ENCODE results near the gene DTNB. TPM values are rescaled to one million over a fixed set of nuclear protein-coding genes. Genes with fewer than 3 reads are reported as not detected.
A peak's percentile ranks its signal among the peaks of the same experiment; 100 is the strongest.

Gene DTNB
- total and polyA plus RNA-seq, 2 of the 4 experiments (the other 2 are of a cell fraction): 3.8 to 5.3 TPM

DNA sequence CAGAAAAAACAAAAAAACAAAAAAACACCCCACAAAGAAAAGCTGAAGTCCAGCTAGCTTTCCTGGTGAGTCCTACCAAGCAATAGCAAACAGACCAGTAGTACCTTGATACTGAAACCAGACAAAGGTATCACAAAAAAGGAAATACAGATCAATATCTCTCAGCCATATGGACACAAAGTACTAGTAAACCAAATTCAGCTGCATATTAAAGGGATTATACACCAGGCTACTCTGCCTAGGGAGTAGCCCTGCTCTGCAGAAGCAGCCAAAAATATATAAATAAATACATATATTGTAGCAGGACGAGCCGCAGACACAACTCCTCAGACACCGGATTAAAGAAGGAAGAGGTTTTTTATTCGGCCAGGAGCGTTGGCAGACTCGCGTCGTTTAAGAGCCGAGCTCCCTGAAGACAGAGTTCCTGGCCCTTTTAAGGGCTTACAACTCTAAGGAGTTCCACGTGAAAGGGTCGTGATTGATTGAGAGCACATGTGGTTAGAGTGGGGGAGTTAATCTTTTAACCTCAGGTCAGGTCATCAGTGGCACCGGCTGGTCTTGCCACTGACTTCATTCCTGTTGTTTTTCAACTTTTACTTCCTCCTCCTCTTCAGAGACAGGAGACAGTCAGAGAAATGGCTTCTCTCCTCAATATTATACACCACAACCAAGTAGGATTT lies 38.4 kb upstream of the DTNB start:
- H2BK120ac ChIP-seq (ENCODE audit: low read depth, low read length): no peak overlapping the region
- H2BK5ac ChIP-seq (ENCODE audit: low read depth, low read length, poor library complexity, severe bottlenecking): no peak overlapping the region
- H3K36me3 ChIP-seq (ENCODE audit: control insufficient read depth, insufficient read depth, low read length): no peaks in the 10 kb centered on the region
- dilution Hi-C loops (cut with HindIII; ENCODE audit: low sequenced_read_pairs, unreplicated experiment): no loop called here
- no peak overlapping the region for H4K8ac ChIP-seq (ENCODE audit: low read depth in 2 of 2, low read length in 2 of 2)
- no peak overlapping the region for H2AK5ac ChIP-seq (ENCODE audit: low read depth, low read length)
- WGBS, 2 experiments (ENCODE audit: extremely low coverage in 2 of 2, insufficient read length in 1 of 2): no CpG with 5 or more reads among the region's 12 CpGs
- H2BK15ac ChIP-seq (ENCODE audit: low read depth, low read length): no peak overlapping the region
- H4K91ac ChIP-seq (ENCODE audit: insufficient read depth, low read depth, low read length): no peak overlapping the region
- no peaks in the 10 kb centered on the region for H3K4me1 ChIP-seq (ENCODE audit: control insufficient read depth, insufficient read depth, low read length)
- BruUV-seq (replicated peaks): no TSS peak
- H3K23ac ChIP-seq (ENCODE audit: low read depth, low read length): no peak overlapping the region
- H2AK9ac ChIP-seq (replicated peaks; ENCODE audit: low read depth, low read length, poor library complexity): no peak overlapping the region
- ATAC-seq (ENCODE audit: low read depth) (no peak), DNase-seq (no peak)
- H3K9me3 ChIP-seq (ENCODE audit: control insufficient read depth, insufficient read depth, low read length): peaks cover 2% of the 10 kb centered on the region; the same call in 1 of the 2 replicates
- no peak overlapping the region for H3K4me3 ChIP-seq (ENCODE audit: insufficient read depth, low read depth, low read length)
- no peak overlapping the region for H3K27ac ChIP-seq (ENCODE audit: insufficient read depth, low read length)
- H3K4ac ChIP-seq (ENCODE audit: low read depth, low read length): no peak overlapping the region
- in situ Hi-C loops (cut with MboI; ENCODE audit: low sequenced_read_pairs): no loop called here
- intact Hi-C loops (cut with micrococcal nuclease): no loop called here
- no peak overlapping the region for H3K18ac ChIP-seq (ENCODE audit: low read depth, low read length)
- H3K9ac ChIP-seq (ENCODE audit: low read depth, low read length): no peak overlapping the region
- H3K27me3 ChIP-seq (ENCODE audit: control insufficient read depth, insufficient read depth, low read length): peaks cover 15% of the 10 kb centered on the region
- peak overlapping the region; percentile 56 for H2AFZ ChIP-seq (replicated peaks; ENCODE audit: low read length, poor library complexity)
- no peak overlapping the region for H2BK20ac ChIP-seq (ENCODE audit: low read depth, low read length)
- H4K20me1 ChIP-seq (ENCODE audit: insufficient read depth, low read length): no peaks in the 10 kb centered on the region
- ChIA-PET CTCF (interaction anchor here (0.9 to 1.5 kb wide), 3 partner anchors 9 to 104 kb away, joined by 3 read pairs; no protein-coding TSS in a partner anchor), POLR2A (ENCODE audit: unreplicated experiment) (no interaction called here)
- no peak overlapping the region for H3K14ac ChIP-seq (replicated peaks; ENCODE audit: low read depth, low read length)
- no peaks in the 10 kb centered on the region for H3K79me1 ChIP-seq (ENCODE audit: low read depth in 1 of 2, low read length in 2 of 2)
- H3K56ac ChIP-seq (ENCODE audit: extremely low read depth, insufficient read depth, low read length): no peak overlapping the region
- no peak overlapping the region for H4K5ac ChIP-seq (ENCODE audit: low read depth, low read length)
- no peaks in the 10 kb centered on the region for H3K9me1 ChIP-seq (ENCODE audit: insufficient read depth, low read length)
- H3K4me2 ChIP-seq (ENCODE audit: low read depth, low read length): peak overlapping the region; percentile 44
- TF ChIP-seq, protein P1, sequence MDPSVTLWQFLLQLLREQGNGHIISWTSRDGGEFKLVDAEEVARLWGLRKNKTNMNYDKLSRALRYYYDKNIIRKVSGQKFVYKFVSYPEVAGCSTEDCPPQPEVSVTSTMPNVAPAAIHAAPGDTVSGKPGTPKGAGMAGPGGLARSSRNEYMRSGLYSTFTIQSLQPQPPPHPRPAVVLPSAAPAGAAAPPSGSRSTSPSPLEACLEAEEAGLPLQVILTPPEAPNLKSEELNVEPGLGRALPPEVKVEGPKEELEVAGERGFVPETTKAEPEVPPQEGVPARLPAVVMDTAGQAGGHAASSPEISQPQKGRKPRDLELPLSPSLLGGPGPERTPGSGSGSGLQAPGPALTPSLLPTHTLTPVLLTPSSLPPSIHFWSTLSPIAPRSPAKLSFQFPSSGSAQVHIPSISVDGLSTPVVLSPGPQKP (IDR thresholded peaks at IDR 0.05; ENCODE audit: borderline replicate concordance, low read depth, low read length): no peak
- TF ChIP-seq BHLHE40 (IDR thresholded peaks at IDR 0.05; ENCODE audit: low read depth, low read length): no peak
- no peak for TF ChIP-seq RAD21 (IDR thresholded peaks at IDR 0.05; ENCODE audit: low read length)
- no peak for TF ChIP-seq MAFK (IDR thresholded peaks at IDR 0.05; ENCODE audit: low read depth, low read length)
- TF ChIP-seq SMC3 (IDR thresholded peaks at IDR 0.05; ENCODE audit: low read depth, low read length): no peak
